ENCODE data around the gene KCNK6.
A peak's percentile ranks its signal among the peaks of the same experiment; 100 is the strongest.
"Not testable (repeated sequence)": the region's sequence is repeated elsewhere in the genome, so short reads cannot be mapped to it uniquely, and the experiment has no call there.

KCNK6 gene

DNA sequence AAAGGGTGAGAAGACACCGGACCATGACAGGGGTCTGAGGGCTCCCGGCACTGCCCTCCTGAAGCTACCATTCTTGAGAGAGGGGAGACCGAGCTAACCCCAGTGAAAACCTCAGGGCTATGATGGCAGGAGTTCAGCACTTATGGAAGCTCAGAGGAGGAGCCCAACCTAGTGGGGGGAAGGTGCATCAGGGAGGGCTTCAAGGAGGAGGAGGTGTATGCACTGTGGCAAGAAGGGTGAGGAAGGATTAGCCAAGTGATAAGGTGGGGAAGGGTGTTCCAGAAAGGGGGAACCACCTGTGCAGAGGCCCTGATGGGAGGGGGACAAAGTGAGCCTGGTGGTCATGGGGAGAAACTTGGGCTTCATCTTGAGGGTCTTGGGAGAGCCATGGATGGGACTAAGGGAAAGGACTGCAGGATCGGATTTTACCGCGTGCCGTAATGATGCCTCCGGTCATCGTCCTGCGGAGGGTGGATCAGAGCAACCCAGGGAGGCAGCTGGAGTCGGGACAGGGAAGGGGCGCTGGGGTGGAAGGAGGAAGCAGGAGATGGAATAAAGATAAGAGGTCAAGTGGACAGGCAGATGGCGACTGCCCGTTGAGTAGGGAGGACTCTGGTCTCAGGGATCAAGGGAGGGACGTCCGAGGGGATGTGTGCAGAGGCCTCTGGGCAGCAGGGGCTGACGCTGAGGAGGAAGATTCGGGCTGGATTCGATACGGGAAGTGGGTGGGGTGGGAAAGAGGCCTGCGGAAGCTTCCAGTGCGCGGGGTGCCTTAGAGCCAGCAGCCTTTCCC, 41.4 kb downstream of the KCNK6 start:
- FAIRE-seq (no peak), DNase-seq (ENCODE audit: insufficient read length, low spot score) (no peak)

DNA sequence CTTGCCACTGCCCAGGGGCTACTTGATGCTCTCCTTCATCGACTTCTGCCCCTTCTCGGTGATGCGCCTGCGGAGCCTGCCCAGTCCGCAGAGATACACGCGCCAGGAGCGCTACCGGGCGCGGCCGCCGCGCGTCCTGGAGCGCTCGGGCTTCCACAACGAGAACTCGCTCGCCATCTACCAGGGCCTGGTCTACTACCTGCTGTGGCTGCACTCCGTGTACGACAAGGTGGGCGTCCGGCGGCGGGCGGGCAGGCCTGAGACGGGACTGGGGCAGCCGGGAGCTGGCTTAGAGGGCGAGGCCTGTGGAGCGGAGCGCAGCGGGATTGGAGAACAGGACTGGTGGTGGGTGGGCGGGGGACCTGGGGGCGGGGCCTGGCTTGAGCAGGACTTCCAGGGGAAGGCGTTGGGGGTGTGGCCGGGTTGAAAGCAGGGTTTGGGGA, 42.0 kb downstream of the KCNK6 start:
- no peak for FAIRE-seq
- DNase-seq (ENCODE audit: insufficient read length, low spot score): peak; percentile 66

GRCh38 chr19:38362076-38362945, 42.7 kb downstream of the KCNK6 start:
- DNase-seq (ENCODE audit: insufficient read length, low spot score) (peak; percentile 79), FAIRE-seq (peak; percentile 78)

GRCh38 chr19:38362946-38363688, 43.5 kb downstream of the KCNK6 start:
- not testable (repeated sequence) for DNase-seq (ENCODE audit: insufficient read length, low spot score); FAIRE-seq

DNA sequence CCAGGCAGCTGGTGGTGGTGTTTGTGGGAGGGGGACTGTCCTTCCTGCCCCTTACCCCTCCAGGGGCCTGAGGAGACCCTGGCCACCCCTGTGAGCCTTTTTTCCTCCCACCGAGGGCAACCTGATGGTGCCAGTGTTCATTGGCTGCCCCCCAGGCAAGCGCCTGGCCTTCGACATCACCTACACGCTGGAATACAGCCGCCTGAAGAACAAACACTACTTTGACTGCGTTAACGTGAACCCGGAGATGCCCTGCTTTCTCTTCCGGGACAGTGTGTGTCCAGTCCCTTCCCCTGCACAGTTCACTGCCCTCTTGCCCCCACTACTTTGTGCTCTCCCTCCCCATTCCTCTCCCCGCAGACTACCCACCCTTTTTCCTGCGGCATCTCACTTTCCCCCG, 47.4 kb downstream of the KCNK6 start:
- DNase-seq (ENCODE audit: insufficient read length, low spot score) (no peak), FAIRE-seq (no peak)

DNA sequence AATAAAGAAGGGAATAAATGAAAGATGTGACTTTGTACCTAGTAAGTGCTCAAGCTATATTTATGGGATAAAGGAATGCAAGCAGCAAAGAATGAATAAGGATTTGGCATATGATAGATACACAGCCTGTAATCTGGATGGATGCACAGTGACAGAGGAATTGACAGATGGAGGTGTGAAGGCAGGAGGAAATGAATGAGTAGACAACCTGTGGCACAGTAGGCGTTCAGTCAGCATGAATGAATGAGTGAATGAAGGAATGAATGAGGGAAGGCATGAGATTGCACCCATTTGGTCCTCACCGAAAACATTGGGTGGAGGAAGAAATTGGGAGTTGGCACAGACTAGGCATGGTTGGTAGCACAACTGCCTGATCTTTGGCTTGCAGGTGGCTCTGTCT, 49.9 kb downstream of the KCNK6 start:
- DNase-seq (ENCODE audit: insufficient read length, low spot score) (no peak), FAIRE-seq (no peak)

DNA sequence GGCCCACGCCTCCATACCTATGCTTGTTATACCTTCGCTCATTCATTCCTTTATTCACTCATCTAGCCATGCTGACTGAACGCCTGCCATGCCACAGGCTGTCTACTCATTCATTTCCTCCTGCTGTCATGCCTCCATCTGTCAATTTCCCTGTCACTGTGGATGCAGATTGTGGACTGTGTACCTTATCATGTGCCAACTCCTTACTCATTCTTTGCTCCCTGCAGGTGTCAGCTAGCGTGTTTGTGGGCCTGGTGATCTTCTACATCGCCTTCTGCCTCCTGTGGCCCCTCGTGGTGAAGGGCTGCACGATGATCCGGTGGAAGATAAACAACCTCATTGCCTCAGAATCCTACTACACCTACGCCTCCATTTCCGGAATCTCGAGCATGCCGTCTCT, 50.7 kb downstream of the KCNK6 start:
- FAIRE-seq: no peak
- no peak for DNase-seq (ENCODE audit: insufficient read length, low spot score)

DNA sequence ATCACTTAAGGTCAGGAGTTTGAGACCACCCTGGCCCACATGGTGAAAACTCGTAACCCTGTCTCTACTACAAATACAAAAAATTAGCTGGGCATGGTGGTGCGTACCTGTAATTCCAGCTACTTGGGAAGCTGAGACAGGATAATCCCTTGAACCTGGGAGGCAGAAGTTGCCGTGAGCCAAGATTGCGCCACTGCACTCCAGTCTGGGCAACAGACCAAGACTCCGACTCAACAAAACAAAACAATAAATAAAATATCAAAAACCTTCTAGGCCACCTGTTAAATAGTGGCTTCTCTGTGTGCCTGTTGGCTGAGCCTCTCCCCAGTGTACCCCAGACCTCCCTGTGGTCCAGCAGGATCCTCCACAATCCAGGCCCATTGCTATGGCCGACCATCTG, 51.4 kb downstream of the KCNK6 start:
- DNase-seq (ENCODE audit: insufficient read length, low spot score) (no peak), FAIRE-seq (no peak)

- FAIRE-seq: no peak
Measured at GRCh38 chr19:38373907-38374331, 54.3 kb downstream of the KCNK6 start.

GRCh38 chr19:38374332-38375097, 54.9 kb downstream of the KCNK6 start, which contains the start of gene PSMD8:
TSS of gene PSMD8 (plus strand) at chr19:38374571. CDS start at chr19:38374602, 31 bp downstream.
- FAIRE-seq (peak; percentile 99), DNase-seq (ENCODE audit: insufficient read length, low spot score) (peak; percentile 94)

More at GRCh38 chr19:38373907-38374331, 54.3 kb downstream of the KCNK6 start:
- no peak for DNase-seq (ENCODE audit: insufficient read length, low spot score)

- no peak for FAIRE-seq
- no peak for DNase-seq (ENCODE audit: insufficient read length, low spot score)
Measured at GRCh38 chr19:38375098-38375493, 55.5 kb downstream of the KCNK6 start.

- DNase-seq (ENCODE audit: insufficient read length, low spot score) (no peak), FAIRE-seq (no peak)
Measured at GRCh38 chr19:38375748-38376147, 56.1 kb downstream of the KCNK6 start.

- FAIRE-seq (no peak), DNase-seq (ENCODE audit: insufficient read length, low spot score) (no peak)
Measured at GRCh38 chr19:38376576-38376975, 56.9 kb downstream of the KCNK6 start.

DNA sequence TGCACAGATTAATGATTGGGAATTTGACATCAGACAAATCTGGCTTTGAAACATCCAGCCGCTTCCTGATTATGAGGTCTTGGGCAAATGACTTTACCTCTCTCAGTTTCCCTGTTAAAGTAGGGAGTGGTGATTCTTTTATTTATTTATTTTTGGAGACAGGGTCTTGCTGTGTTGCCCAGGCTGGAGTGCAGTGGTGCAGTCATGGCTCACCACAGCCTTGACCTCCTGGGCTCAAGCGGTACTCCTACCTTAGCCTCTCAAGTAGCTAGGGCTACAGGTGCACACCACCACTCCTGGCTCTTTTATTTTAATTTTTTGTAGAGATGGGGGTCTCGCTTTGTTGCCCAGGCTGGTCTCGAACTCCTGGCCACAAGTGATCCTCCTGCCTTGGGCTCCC, 57.4 kb downstream of the KCNK6 start:
- FAIRE-seq (no peak), DNase-seq (ENCODE audit: insufficient read length, low spot score) (no peak)

DNA sequence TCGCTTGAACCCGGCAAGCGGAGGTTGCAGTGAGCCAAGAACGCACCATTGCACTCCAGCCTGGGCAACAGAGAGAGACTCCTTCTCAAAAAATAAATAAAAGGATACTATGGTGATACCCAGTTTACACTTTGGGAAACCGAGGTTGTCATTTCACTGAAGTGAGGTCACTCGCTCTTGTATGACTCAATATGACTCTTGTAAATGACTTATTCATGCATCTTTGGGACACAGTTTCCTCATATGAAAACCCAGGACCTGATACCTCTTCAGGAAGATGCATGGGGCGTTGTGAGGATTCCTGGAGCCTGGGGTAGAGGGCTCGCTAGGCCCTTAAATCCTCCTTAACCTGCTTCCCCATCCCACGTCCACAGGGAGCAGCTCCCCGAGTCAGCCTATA, 59.2 kb downstream of the KCNK6 start:
- no peak for FAIRE-seq
- no peak for DNase-seq (ENCODE audit: insufficient read length, low spot score)

DNA sequence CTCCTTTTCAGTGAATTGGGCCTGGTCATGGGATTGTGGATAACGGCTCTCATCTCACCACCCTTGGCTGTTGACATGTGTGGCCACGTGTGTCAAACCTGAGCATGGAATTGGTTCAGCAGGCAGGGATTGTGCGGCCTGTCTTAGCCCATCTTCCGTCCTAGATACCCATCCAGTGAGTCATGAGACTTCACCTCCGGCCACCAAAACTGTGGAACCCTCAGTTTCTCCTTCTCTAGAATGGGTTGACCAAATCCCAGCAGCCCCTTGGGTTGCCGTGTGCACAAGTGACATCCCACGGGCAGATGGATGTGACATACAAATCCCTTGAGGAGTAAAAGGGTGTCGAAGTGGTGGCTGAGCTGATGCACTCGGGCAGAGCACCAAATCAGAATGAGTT, 61.5 kb downstream of the KCNK6 start:
- FAIRE-seq (no peak), DNase-seq (ENCODE audit: insufficient read length, low spot score) (no peak)

Data from GM19239 (cell line).